Activated B cell treated with CpG ODN at 0.5 μM for 24 hours (primary cell): ENCODE measurements around the gene FCGBP. TPM values are rescaled to one million over a fixed set of nuclear protein-coding genes. Genes with fewer than 3 reads are reported as not detected.
"Not testable (repeated sequence)": the region's sequence is repeated elsewhere in the genome, so short reads cannot be mapped to it uniquely, and the experiment has no call there.

Source experiments
- ATAC-seq: fragments of 200-7000 bp; cut with Tn5 transposase; one replicate; pipeline ENCODE4 v1.10.0; 2021; ENCODE audit warnings: low read depth, mild to moderate bottlenecking, moderate library complexity
- CTCF ChIA-PET: fragments of 350-600 bp; sonication (Branson Sonifier 250); formaldehyde crosslinking; loops from one replicate; lab custom pipeline; 2021; ENCODE audit warnings: antibody characterized with exemption; lab: Charles Lee
- POLR2A ChIA-PET: fragments of 350-600 bp; sonication (Branson Sonifier 250); formaldehyde crosslinking; loops from one replicate; lab custom pipeline; 2021; ENCODE audit warnings: antibody characterized with exemption; lab: Charles Lee
- DNase-seq: peaks from one replicate; pipeline ENCODE4 v3.0.0; 2022
- H3K27ac Mint-ChIP-seq: one replicate; pipeline ENCODE4 v1.8.0; 2020; ENCODE audit warnings: mixed read lengths
- H3K27me3 Mint-ChIP-seq: one replicate; pipeline ENCODE4 v1.8.0; 2021; ENCODE audit warnings: mixed read lengths
- H3K36me3 Mint-ChIP-seq: one replicate; pipeline ENCODE4 v1.8.0; 2021; ENCODE audit warnings: low read depth, mixed read lengths
- H3K4me1 Mint-ChIP-seq: one replicate; pipeline ENCODE4 v1.8.0; 2021; ENCODE audit warnings: mixed read lengths
- H3K4me3 Mint-ChIP-seq: one replicate; pipeline ENCODE4 v1.8.0; 2020; ENCODE audit warnings: mild to moderate bottlenecking, mixed read lengths
- H3K9me3 Mint-ChIP-seq: one replicate; pipeline ENCODE4 v1.8.0; 2020; ENCODE audit warnings: mixed read lengths
- CTCF ChIP-seq: fragments of 200-600 bp; IDR thresholded peaks from one replicate; pipeline ENCODE4 v1.8.0; 2022; ENCODE audit warnings: antibody characterized with exemption, mild to moderate bottlenecking
- intact Hi-C: fragments of 100-400 bp; cut with micrococcal nuclease; formaldehyde crosslinking; loops from one replicate; pipeline ENCODE4 v1.15.1; 2024
- total RNA-seq: library from RNA; stranded (reverse); gene quantifications from 2 replicates; pipeline ENCODE4 v1.2.3, GENCODE V29; 2022

The FCGBP gene
- total RNA-seq, 1 donor from 2014 or later: 6.1 TPM

GRCh38 chr19:39969266-39969665 lies 34.8 kb upstream of the FCGBP start:
- peak overlapping the region; percentile 98 for H3K4me3 Mint-ChIP-seq
- intact Hi-C loops: no loop called here

GRCh38 chr19:39968789-39969188 lies 34.4 kb upstream of the FCGBP start:
- ChIA-PET CTCF (interaction anchor here (2.4 kb wide), 1 partner anchor 15 kb away, joined by 39 read pairs; no protein-coding TSS in a partner anchor), POLR2A (interaction anchor here (1.1 to 3.0 kb wide), 3 partner anchors 16 to 122 kb away, joined by 5 to 90 read pairs (median 28); partner anchors contain the start of gene FBL)
- no peak for DNase-seq
- Mint-ChIP-seq H3K4me1 (peaks cover 41% of the 10 kb centered on the region), H3K36me3 (peaks cover 28% of the 10 kb centered on the region), H3K9me3 (no peaks in the 10 kb centered on the region), H3K4me3 (no peak overlapping the region), H3K27ac (peak overlapping the region; percentile 98), H3K27me3 (no peaks in the 10 kb centered on the region)
- intact Hi-C loops: no loop called here
- no peak for TF ChIP-seq CTCF
- ATAC-seq: no peak

More at GRCh38 chr19:39969266-39969665, 34.8 kb upstream of the FCGBP start:
- Mint-ChIP-seq H3K9me3 (no peaks in the 10 kb centered on the region), H3K36me3 (peaks cover 32% of the 10 kb centered on the region), H3K27ac (peak overlapping the region; percentile 98), H3K4me1 (peaks cover 39% of the 10 kb centered on the region), H3K27me3 (no peaks in the 10 kb centered on the region)
- ATAC-seq (no peak), DNase-seq (no peak)
- POLR2A ChIA-PET: interaction anchor here (1.1 to 3.0 kb wide), 6 partner anchors 15 to 123 kb away, joined by 4 to 90 read pairs (median 30); partner anchors contain the start of gene FBL
- CTCF ChIA-PET: interaction anchor here (1.0 to 2.8 kb wide), 3 partner anchors 16 to 176 kb away, joined by 5 to 39 read pairs (median 21); partner anchors contain the start of gene ZNF780B
- no peak for TF ChIP-seq CTCF

GRCh38 chr19:39967561-39967960 lies 33.1 kb upstream of the FCGBP start:
- DNase-seq (no peak), ATAC-seq (no peak)
- CTCF ChIA-PET: no interaction called here
- POLR2A ChIA-PET: no interaction called here
- Mint-ChIP-seq H3K4me1 (peaks cover 39% of the 10 kb centered on the region), H3K27ac (no peak overlapping the region), H3K27me3 (no peaks in the 10 kb centered on the region), H3K4me3 (no peak overlapping the region), H3K9me3 (no peaks in the 10 kb centered on the region), H3K36me3 (peaks cover 17% of the 10 kb centered on the region)
- intact Hi-C loops: no loop called here
- no peak for TF ChIP-seq CTCF

GRCh38 chr19:39966617-39967016 lies 32.2 kb upstream of the FCGBP start:
- no peak for TF ChIP-seq CTCF
- DNase-seq (no peak), ATAC-seq (no peak)
- Mint-ChIP-seq H3K27ac (no peak overlapping the region), H3K27me3 (no peaks in the 10 kb centered on the region), H3K9me3 (no peaks in the 10 kb centered on the region), H3K4me3 (no peak overlapping the region), H3K4me1 (peaks cover 31% of the 10 kb centered on the region), H3K36me3 (peaks cover 10% of the 10 kb centered on the region)
- POLR2A ChIA-PET: interaction anchor here (0.7 to 1.1 kb wide), 2 partner anchors 13 to 382 kb away, joined by 3 to 4 read pairs; partner anchors contain the start of genes C19orf47 and PLD3
- CTCF ChIA-PET: no interaction called here
- intact Hi-C loops: no loop called here

- Mint-ChIP-seq H3K36me3 (no peaks in the 10 kb centered on the region), H3K27me3 (no peaks in the 10 kb centered on the region), H3K9me3 (no peaks in the 10 kb centered on the region), H3K4me1 (peaks cover 18% of the 10 kb centered on the region), H3K27ac (no peak overlapping the region), H3K4me3 (no peak overlapping the region)
- ATAC-seq: no peak
- POLR2A ChIA-PET: interaction anchor here (0.6 to 0.7 kb wide), 2 partner anchors 22 to 26 kb away, joined by 3 to 4 read pairs; no protein-coding TSS in a partner anchor
- no peak for TF ChIP-seq CTCF
- CTCF ChIA-PET: no interaction called here
- intact Hi-C loops: no loop called here
- DNase-seq: no peak
These were observed 29.5 kb upstream of the FCGBP start for GRCh38 chr19:39963898-39964297.

- POLR2A ChIA-PET: interaction anchor here (0.6 to 1.1 kb wide), 3 partner anchors 11 to 22 kb away, joined by 3 to 8 read pairs (median 5); partner anchors contain the start of gene PSMC4
- CTCF ChIA-PET, intact Hi-C loops, H3K36me3 Mint-ChIP-seq, DNase-seq, ATAC-seq, H3K9me3 Mint-ChIP-seq, H3K27me3 Mint-ChIP-seq: not testable (repeated sequence)
- H3K4me1 Mint-ChIP-seq: peaks cover 43% of the 10 kb centered on the region
- peak overlapping the region; percentile 43 for H3K27ac Mint-ChIP-seq
- peak overlapping the region; percentile 73 for H3K4me3 Mint-ChIP-seq
These were observed 25.0 kb upstream of the FCGBP start for GRCh38 chr19:39959407-39959806.

GRCh38 chr19:39958942-39959341 lies 24.5 kb upstream of the FCGBP start:
- CTCF ChIA-PET, H3K9me3 Mint-ChIP-seq, H3K36me3 Mint-ChIP-seq, DNase-seq, intact Hi-C loops, ATAC-seq, H3K27me3 Mint-ChIP-seq: not testable (repeated sequence)
- peak overlapping the region; percentile 73 for H3K4me3 Mint-ChIP-seq
- peak overlapping the region; percentile 43 for H3K27ac Mint-ChIP-seq
- peaks cover 46% of the 10 kb centered on the region for H3K4me1 Mint-ChIP-seq
- POLR2A ChIA-PET: interaction anchor here (0.6 to 1.1 kb wide), 5 partner anchors 12 to 485 kb away, joined by 3 to 8 read pairs (median 5); partner anchors contain the start of gene PSMC4
